HepG2 (cell line): Measurements from ENCODE around the gene SNRNP200. TPM values are rescaled to one million over a fixed set of nuclear protein-coding genes. Genes with fewer than 3 reads are reported as not detected.
A peak's percentile ranks its signal among the peaks of the same experiment; 100 is the strongest.

Experiments used
- BORCS8-MEF2B ChIP-seq: sonication (generic); formaldehyde crosslinking; IDR thresholded peaks from 2 replicates; pipeline ENCODE4 v1.8.0; 2022; ENCODE audit warnings: mild to moderate bottlenecking, missing genetic modification reagents
- BRD4 ChIP-seq: sonication (generic); formaldehyde crosslinking; IDR thresholded peaks from 2 replicates; pipeline ENCODE4 v1.4.0; 2020; ENCODE audit warnings: missing genetic modification reagents
- HMGA1 ChIP-seq: sonication (generic); formaldehyde crosslinking; conservative IDR thresholded peaks from 2 replicates; pipeline ENCODE4 v1.4.0; 2020; ENCODE audit warnings: missing genetic modification reagents
- NCOA1 ChIP-seq: sonication (generic); formaldehyde crosslinking; IDR thresholded peaks from 2 replicates; pipeline ENCODE4 v1.9.0; 2021; ENCODE audit warnings: missing genetic modification reagents
- SPEN ChIP-seq: sonication (generic); formaldehyde crosslinking; IDR thresholded peaks from 2 replicates; pipeline ENCODE4 v1.5.1; 2020; ENCODE audit warnings: low read depth, mild to moderate bottlenecking, missing genetic modification reagents
- SRY ChIP-seq: sonication (generic); formaldehyde crosslinking; IDR thresholded peaks from 2 replicates; pipeline ENCODE4 v1.8.0; 2022; ENCODE audit warnings: mild to moderate bottlenecking, missing genetic modification reagents
- ZNF24 ChIP-seq: fragments of 450-650 bp; IDR thresholded peaks from 2 replicates; pipeline ENCODE4 v1.6.1; 2017; ENCODE audit warnings: antibody characterized with exemption, mild to moderate bottlenecking
- ZNF329 ChIP-seq: sonication (generic); formaldehyde crosslinking; IDR thresholded peaks from 2 replicates; pipeline ENCODE4 v1.9.0; 2021; ENCODE audit warnings: low read depth, mild to moderate bottlenecking, missing genetic modification reagents
- ZNF460 ChIP-seq: sonication (generic); formaldehyde crosslinking; IDR thresholded peaks from 2 replicates; pipeline ENCODE4 v1.5.1; 2020; ENCODE audit warnings: missing genetic modification reagents, mild to moderate bottlenecking, borderline replicate concordance
- ZNF484 ChIP-seq: sonication (generic); formaldehyde crosslinking; IDR thresholded peaks from 2 replicates; pipeline ENCODE4 v1.5.1; 2020; ENCODE audit warnings: mild to moderate bottlenecking, low read depth, missing genetic modification reagents, borderline replicate concordance
- polyA plus RNA-seq, 8 experiments: library from polyadenylated mRNA; depleted of rRNA in 3 of 8; stranded (reverse) in 7 of 8; unstranded in 1 of 8; fragments of >200 nt; fragmentation: Illumina TruSeq in 4 of 8; extraction: Trizol in 4 of 8; gene quantifications; 2 replicates each; pipeline versions ENCODE4 v1.2.1 to v1.2.3, GENCODE V29; 2011 to 2016; ENCODE audit warnings: low read depth in 4 of 8, missing spikeins in 1 of 8, mixed read lengths in 1 of 8; ENCODE audit not compliant: insufficient read depth in 1 of 8
- total RNA-seq, 5 experiments: library from RNA; depleted of rRNA; stranded (reverse); fragments of >200 nt; fragmentation: Illumina TruSeq; extraction: Trizol; gene quantifications; 2 replicates each; pipeline ENCODE4 v1.2.3, GENCODE V29; 2016; ENCODE audit warnings: low read depth in 1 of 5
- TF ChIP-seq, protein P1 (sequence below), 2 experiments: sonication (generic) in 1 of 2; formaldehyde crosslinking in 1 of 2; IDR thresholded peaks; 2 replicates each; pipeline versions ENCODE4 v1.6.1 to v1.9.0; 2014 to 2022; ENCODE audit warnings: antibody characterized with exemption in 1 of 2, borderline replicate concordance in 1 of 2, inconsistent platforms in 1 of 2, low read depth in 1 of 2, missing genetic modification reagents in 1 of 2
- TF ChIP-seq, protein P2 (sequence below): sonication (generic); formaldehyde crosslinking; IDR thresholded peaks from 2 replicates; pipeline ENCODE4 v1.5.0; 2020; ENCODE audit warnings: mild to moderate bottlenecking, missing genetic modification reagents
- TF ChIP-seq, protein P3 (sequence below): sonication (generic); formaldehyde crosslinking; IDR thresholded peaks from 2 replicates; pipeline ENCODE4 v1.4.0; 2020; ENCODE audit warnings: missing genetic modification reagents, borderline replicate concordance
- TF ChIP-seq, protein P4 (sequence below): sonication (generic); formaldehyde crosslinking; IDR thresholded peaks from 2 replicates; pipeline ENCODE4 v1.8.1; 2023; ENCODE audit warnings: missing genetic modification reagents, mild to moderate bottlenecking, borderline replicate concordance
- TF ChIP-seq, protein P5 (sequence below): sonication (generic); formaldehyde crosslinking; IDR thresholded peaks from 2 replicates; pipeline ENCODE4 v1.4.0; 2020; ENCODE audit warnings: mild to moderate bottlenecking, low read depth, missing genetic modification reagents

Gene SNRNP200
- total and polyA plus RNA-seq, 2 of the 13 experiments (the other 11 are each of a cell fraction or from before 2014, with no cell fraction given) = 99.0 to 232 TPM

DNA sequence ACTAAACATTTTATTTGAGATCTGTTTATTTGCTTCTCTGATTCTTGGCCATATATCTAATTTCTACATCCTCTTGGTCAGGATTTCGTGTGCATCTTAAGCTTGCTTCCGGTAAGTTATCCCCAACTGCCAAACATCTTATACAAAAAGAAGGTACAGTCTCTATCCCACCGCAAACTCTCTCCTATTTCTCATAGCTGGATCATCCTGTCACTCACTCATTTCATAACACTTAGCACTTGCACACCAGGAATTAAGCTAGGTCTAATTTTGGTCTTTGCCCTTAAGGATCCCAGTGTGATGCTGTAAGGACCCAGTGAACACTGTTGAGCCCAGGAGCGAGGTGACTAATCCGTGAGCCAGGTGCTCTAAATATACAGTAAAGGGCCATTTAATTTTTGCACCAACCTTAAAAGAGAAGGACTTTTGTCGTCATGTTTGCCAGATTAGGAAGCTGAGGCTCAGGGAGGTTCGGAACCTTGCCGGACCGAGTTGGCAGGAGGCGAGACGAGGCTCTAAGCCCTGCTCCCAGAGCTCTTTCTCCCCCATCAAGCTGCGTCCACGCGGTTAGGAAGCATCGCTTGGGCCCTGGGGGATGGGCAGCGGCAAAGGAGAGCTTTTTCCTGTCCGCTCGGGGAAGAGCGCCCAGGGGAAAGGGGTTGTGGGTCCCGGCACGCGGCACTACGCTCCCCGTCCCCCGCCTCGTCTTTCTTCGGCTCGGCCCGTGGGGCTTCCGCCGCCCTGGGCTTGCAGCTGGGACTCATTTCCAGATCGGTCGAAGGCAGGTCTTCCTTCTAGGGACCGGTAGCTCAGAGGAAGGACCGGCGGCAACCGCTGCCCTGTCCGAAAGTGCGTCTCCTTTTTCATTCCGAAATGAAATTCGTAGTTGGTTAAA lies 15.6 kb upstream of the SNRNP200 start (continued):
- TF ChIP-seq, protein P1, sequence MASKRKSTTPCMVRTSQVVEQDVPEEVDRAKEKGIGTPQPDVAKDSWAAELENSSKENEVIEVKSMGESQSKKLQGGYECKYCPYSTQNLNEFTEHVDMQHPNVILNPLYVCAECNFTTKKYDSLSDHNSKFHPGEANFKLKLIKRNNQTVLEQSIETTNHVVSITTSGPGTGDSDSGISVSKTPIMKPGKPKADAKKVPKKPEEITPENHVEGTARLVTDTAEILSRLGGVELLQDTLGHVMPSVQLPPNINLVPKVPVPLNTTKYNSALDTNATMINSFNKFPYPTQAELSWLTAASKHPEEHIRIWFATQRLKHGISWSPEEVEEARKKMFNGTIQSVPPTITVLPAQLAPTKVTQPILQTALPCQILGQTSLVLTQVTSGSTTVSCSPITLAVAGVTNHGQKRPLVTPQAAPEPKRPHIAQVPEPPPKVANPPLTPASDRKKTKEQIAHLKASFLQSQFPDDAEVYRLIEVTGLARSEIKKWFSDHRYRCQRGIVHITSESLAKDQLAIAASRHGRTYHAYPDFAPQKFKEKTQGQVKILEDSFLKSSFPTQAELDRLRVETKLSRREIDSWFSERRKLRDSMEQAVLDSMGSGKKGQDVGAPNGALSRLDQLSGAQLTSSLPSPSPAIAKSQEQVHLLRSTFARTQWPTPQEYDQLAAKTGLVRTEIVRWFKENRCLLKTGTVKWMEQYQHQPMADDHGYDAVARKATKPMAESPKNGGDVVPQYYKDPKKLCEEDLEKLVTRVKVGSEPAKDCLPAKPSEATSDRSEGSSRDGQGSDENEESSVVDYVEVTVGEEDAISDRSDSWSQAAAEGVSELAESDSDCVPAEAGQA (IDR thresholded peaks at IDR 0.05; ENCODE audit: low read depth) = no peak
- TF ChIP-seq, protein P1 (CRISPR knock-in tag; IDR thresholded peaks at IDR 0.05; ENCODE audit: borderline replicate concordance) = no peak
- TF ChIP-seq, protein P2, sequence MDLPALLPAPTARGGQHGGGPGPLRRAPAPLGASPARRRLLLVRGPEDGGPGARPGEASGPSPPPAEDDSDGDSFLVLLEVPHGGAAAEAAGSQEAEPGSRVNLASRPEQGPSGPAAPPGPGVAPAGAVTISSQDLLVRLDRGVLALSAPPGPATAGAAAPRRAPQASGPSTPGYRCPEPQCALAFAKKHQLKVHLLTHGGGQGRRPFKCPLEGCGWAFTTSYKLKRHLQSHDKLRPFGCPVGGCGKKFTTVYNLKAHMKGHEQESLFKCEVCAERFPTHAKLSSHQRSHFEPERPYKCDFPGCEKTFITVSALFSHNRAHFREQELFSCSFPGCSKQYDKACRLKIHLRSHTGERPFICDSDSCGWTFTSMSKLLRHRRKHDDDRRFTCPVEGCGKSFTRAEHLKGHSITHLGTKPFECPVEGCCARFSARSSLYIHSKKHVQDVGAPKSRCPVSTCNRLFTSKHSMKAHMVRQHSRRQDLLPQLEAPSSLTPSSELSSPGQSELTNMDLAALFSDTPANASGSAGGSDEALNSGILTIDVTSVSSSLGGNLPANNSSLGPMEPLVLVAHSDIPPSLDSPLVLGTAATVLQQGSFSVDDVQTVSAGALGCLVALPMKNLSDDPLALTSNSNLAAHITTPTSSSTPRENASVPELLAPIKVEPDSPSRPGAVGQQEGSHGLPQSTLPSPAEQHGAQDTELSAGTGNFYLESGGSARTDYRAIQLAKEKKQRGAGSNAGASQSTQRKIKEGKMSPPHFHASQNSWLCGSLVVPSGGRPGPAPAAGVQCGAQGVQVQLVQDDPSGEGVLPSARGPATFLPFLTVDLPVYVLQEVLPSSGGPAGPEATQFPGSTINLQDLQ = no peak
- TF ChIP-seq NCOA1 (no peak), HMGA1 (CRISPR knock-in tag) (no peak), ZNF24 (no peak), ZNF460 (CRISPR knock-in tag) (no peak), ZNF329 (CRISPR knock-in tag) (no peak), SRY (CRISPR knock-in tag) (no peak), SPEN (CRISPR knock-in tag) (peak; percentile 48; the same call in 1 of the 2 replicates), BORCS8-MEF2B (CRISPR knock-in tag) (peak; percentile 70; the same call in 1 of the 2 replicates), BRD4 (CRISPR knock-in tag) (no peak), ZNF484 (no peak)
- TF ChIP-seq, protein P3, sequence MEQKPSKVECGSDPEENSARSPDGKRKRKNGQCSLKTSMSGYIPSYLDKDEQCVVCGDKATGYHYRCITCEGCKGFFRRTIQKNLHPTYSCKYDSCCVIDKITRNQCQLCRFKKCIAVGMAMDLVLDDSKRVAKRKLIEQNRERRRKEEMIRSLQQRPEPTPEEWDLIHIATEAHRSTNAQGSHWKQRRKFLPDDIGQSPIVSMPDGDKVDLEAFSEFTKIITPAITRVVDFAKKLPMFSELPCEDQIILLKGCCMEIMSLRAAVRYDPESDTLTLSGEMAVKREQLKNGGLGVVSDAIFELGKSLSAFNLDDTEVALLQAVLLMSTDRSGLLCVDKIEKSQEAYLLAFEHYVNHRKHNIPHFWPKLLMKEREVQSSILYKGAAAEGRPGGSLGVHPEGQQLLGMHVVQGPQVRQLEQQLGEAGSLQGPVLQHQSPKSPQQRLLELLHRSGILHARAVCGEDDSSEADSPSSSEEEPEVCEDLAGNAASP (CRISPR knock-in tag) = peak; percentile 7; the same call in 1 of the 2 replicates
- TF ChIP-seq, protein P4, sequence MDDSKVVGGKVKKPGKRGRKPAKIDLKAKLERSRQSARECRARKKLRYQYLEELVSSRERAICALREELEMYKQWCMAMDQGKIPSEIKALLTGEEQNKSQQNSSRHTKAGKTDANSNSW (CRISPR knock-in tag) = no peak
- TF ChIP-seq, protein P5, sequence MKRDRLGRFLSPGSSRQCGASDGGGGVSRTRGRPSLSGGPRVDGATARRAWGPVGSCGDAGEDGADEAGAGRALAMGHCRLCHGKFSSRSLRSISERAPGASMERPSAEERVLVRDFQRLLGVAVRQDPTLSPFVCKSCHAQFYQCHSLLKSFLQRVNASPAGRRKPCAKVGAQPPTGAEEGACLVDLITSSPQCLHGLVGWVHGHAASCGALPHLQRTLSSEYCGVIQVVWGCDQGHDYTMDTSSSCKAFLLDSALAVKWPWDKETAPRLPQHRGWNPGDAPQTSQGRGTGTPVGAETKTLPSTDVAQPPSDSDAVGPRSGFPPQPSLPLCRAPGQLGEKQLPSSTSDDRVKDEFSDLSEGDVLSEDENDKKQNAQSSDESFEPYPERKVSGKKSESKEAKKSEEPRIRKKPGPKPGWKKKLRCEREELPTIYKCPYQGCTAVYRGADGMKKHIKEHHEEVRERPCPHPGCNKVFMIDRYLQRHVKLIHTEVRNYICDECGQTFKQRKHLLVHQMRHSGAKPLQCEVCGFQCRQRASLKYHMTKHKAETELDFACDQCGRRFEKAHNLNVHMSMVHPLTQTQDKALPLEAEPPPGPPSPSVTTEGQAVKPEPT = no peak; the same call in 1 of the 2 replicates
